GM23338 (cell line): ENCODE data around the gene GFRA4. TPM values are rescaled to one million over a fixed set of nuclear protein-coding genes. Genes with fewer than 3 reads are reported as not detected.

Experiments used
- ATAC-seq: fragments of 200-7000 bp; cut with Tn5 transposase; 3 replicates; pipeline ENCODE4 v1.9.1; 2020
- DNase-seq: peaks from one replicate; pipeline ENCODE4 v3.0.0-alpha.2; 2015; ENCODE audit warnings: low spot score
- H2AFZ ChIP-seq: fragments of 200-600 bp; sonication (generic); 2 replicates; pipeline ENCODE4 v1.8.0; 2016; ENCODE audit warnings: antibody characterized with exemption, mild to moderate bottlenecking, moderate library complexity
- H3F3A ChIP-seq: fragments of 200-600 bp; sonication (generic); replicated peaks from 2 replicates; pipeline ENCODE4 v1.8.0; 2017; ENCODE audit warnings: antibody characterized with exemption, mixed run types, low read depth
- H3K27ac ChIP-seq: fragments of 200-600 bp; sonication (generic); 2 replicates; pipeline ENCODE4 v1.6.1; 2016; ENCODE audit warnings: low read depth
- H3K27me3 ChIP-seq: fragments of 200-600 bp; sonication (generic); 2 replicates; pipeline ENCODE4 v1.8.0; 2016; ENCODE audit warnings: mild to moderate bottlenecking, mixed run types, moderate library complexity; ENCODE audit not compliant: insufficient read depth
- H3K36me3 ChIP-seq: fragments of 200-600 bp; sonication (generic); 2 replicates; pipeline ENCODE4 v1.8.0; 2016; ENCODE audit warnings: mild to moderate bottlenecking; ENCODE audit not compliant: insufficient read depth
- H3K4me1 ChIP-seq: fragments of 200-600 bp; sonication (generic); 2 replicates; pipeline ENCODE4 v1.8.0; 2016; ENCODE audit warnings: mild to moderate bottlenecking, moderate library complexity; ENCODE audit not compliant: insufficient read depth
- H3K4me2 ChIP-seq: fragments of 200-600 bp; sonication (generic); 2 replicates; pipeline ENCODE4 v1.7.1; 2017; ENCODE audit warnings: mixed run types
- H3K4me3 ChIP-seq: fragments of 200-600 bp; sonication (generic); 2 replicates; pipeline ENCODE4 v1.6.1; 2016; ENCODE audit warnings: mixed run types
- H3K79me2 ChIP-seq: fragments of 200-600 bp; sonication (generic); replicated peaks from 2 replicates; pipeline ENCODE4 v1.8.0; 2017; ENCODE audit warnings: mild to moderate bottlenecking; ENCODE audit not compliant: insufficient read depth
- H3K9me2 ChIP-seq: fragments of 200-600 bp; sonication (generic); 2 replicates; pipeline ENCODE4 v1.8.0; 2017; ENCODE audit not compliant: insufficient read depth
- H4K20me1 ChIP-seq: fragments of 200-600 bp; sonication (generic); replicated peaks from 2 replicates; pipeline ENCODE4 v1.8.0; 2017; ENCODE audit warnings: mild to moderate bottlenecking; ENCODE audit not compliant: insufficient read depth
- H3K27ac Mint-ChIP-seq: 2 replicates; pipeline ENCODE4 v1.8.0; 2020; ENCODE audit warnings: inconsistent platforms, mild to moderate bottlenecking, moderate library complexity, mixed read lengths
- H3K27me3 Mint-ChIP-seq: 3 replicates; pipeline ENCODE4 v1.8.0; 2022; ENCODE audit warnings: low read depth, mild to moderate bottlenecking, moderate library complexity, mixed read lengths, inconsistent platforms; ENCODE audit not compliant: insufficient read depth, poor library complexity
- H3K36me3 Mint-ChIP-seq: 3 replicates; pipeline ENCODE4 v1.8.0; 2021; ENCODE audit warnings: low read depth, mild to moderate bottlenecking, inconsistent platforms, moderate library complexity, mixed read lengths
- H3K4me1 Mint-ChIP-seq: 3 replicates; pipeline ENCODE4 v1.8.0; 2020; ENCODE audit warnings: mild to moderate bottlenecking, inconsistent platforms, mixed read lengths
- H3K4me3 Mint-ChIP-seq: 3 replicates; pipeline ENCODE4 v1.8.0; 2021; ENCODE audit warnings: moderate library complexity, mild to moderate bottlenecking, inconsistent platforms, mixed read lengths
- H3K9me3 Mint-ChIP-seq: 3 replicates; pipeline ENCODE4 v1.8.0; 2020; ENCODE audit warnings: moderate library complexity, mild to moderate bottlenecking, inconsistent platforms, mixed read lengths
- CREB1 ChIP-seq: fragments of 250-450 bp; sonication (Bioruptor Pico); IDR thresholded peaks from 2 replicates; pipeline ENCODE4 v1.5.0; 2020; ENCODE audit warnings: low read depth, mild to moderate bottlenecking, moderate library complexity
- EZH2 ChIP-seq: fragments of 200-600 bp; sonication (generic); IDR thresholded peaks from one replicate; pipeline ENCODE4 v1.8.0; 2017; ENCODE audit warnings: antibody characterized with exemption, mild to moderate bottlenecking, low read depth; ENCODE audit not compliant: unreplicated experiment
- EZH2phosphoT487 ChIP-seq: fragments of 200-600 bp; sonication (generic); IDR thresholded peaks from one replicate; pipeline ENCODE4 v1.8.1; 2018; ENCODE audit warnings: antibody characterized with exemption; ENCODE audit not compliant: unreplicated experiment
- JUNB ChIP-seq: IDR thresholded peaks from one replicate; pipeline ENCODE4 v1.6.1; 2016; ENCODE audit warnings: antibody characterized with exemption; ENCODE audit not compliant: unreplicated experiment
- NANOG ChIP-seq: IDR thresholded peaks from 2 replicates; pipeline ENCODE4 v1.6.1; 2016; ENCODE audit warnings: antibody characterized with exemption, borderline replicate concordance
- POLR2AphosphoS5 ChIP-seq: IDR thresholded peaks from 2 replicates; pipeline ENCODE4 v1.6.1; 2016; ENCODE audit warnings: antibody characterized with exemption, low read depth
- STAT1 ChIP-seq: IDR thresholded peaks from one replicate; pipeline ENCODE4 v1.6.1; 2016; ENCODE audit warnings: antibody characterized with exemption; ENCODE audit not compliant: unreplicated experiment
- ZNF114 ChIP-seq: fragments of 250-450 bp; sonication (Bioruptor Pico); IDR thresholded peaks from 2 replicates; pipeline ENCODE4 v1.5.0; 2020; ENCODE audit warnings: mild to moderate bottlenecking, moderate library complexity
- ZNF331 ChIP-seq: fragments of 250-450 bp; sonication (Bioruptor Pico); IDR thresholded peaks from 2 replicates; pipeline ENCODE4 v1.5.0; 2020; ENCODE audit warnings: low read depth, mild to moderate bottlenecking, moderate library complexity
- polyA plus RNA-seq: library from polyadenylated mRNA; unstranded; fragments of >200 nt; fragmentation: Nextera tagmentation; extraction: Ambion mirVana; gene quantifications from 2 replicates; pipeline ENCODE4 v1.2.1, GENCODE V29; 2016
- total RNA-seq: library from RNA; depleted of rRNA; stranded (reverse); fragments of >200 nt; shearing (Covaris generic); gene quantifications from 2 replicates; pipeline ENCODE4 v1.2.3, GENCODE V29; 2014
- TF ChIP-seq, protein P1 (sequence below): fragments of 250-450 bp; sonication (Bioruptor Pico); IDR thresholded peaks from 2 replicates; pipeline ENCODE4 v1.5.0; 2020; ENCODE audit warnings: mild to moderate bottlenecking, moderate library complexity
- TF ChIP-seq, protein P2 (sequence below): IDR thresholded peaks from one replicate; pipeline ENCODE4 v1.6.1; 2018; ENCODE audit warnings: antibody characterized with exemption; ENCODE audit not compliant: unreplicated experiment
- TF ChIP-seq, protein P3 (sequence below): IDR thresholded peaks from 2 replicates; pipeline ENCODE4 v1.6.1; 2016; ENCODE audit warnings: antibody characterized with exemption
- TF ChIP-seq, protein P4 (sequence below), 2 experiments: fragments of 200-600 bp in 1 of 2; sonication (generic) in 1 of 2; conservative IDR thresholded peaks; 2 replicates each; pipeline versions ENCODE4 v1.5.1 to v1.6.1; 2016 to 2017; ENCODE audit warnings: antibody characterized with exemption in 2 of 2, low read depth in 2 of 2, mild to moderate bottlenecking in 2 of 2, moderate library complexity in 1 of 2

The GFRA4 gene
- total and polyA plus RNA-seq, 2 experiments from 2014 or later: not detected

DNA sequence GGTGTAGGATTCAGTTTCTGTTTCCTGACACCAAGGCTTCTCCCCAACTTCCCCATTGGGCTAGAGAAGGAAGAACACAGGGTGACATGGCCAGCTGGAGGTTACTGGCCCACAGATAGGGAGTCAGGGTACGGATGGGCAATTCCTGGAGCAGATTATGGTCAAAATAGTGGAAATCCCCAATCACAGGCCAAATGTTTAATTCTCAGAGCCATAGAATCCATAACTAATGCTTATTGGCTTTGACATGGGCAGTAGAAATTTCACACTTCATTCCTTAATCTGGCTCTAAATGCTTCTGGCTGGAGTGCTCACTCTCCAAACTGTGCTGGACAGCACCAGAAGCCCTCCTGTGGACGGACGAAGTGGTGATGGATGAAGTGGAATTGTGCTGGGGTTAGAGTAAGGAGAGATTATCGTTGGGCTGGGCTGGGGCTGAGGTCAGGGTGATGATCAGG is 48.3 kb upstream of the GFRA4 start:
- Histone ChIP-seq H3F3A (no peaks in the 10 kb centered on the region), H3K9me2 (no peaks in the 10 kb centered on the region), H3K4me2 (no peak overlapping the region), H4K20me1 (no peaks in the 10 kb centered on the region), H3K4me3 (no peak overlapping the region), H3K4me1 (no peaks in the 10 kb centered on the region), H3K79me2 (no peaks in the 10 kb centered on the region), H3K27ac (no peak overlapping the region), H2AFZ (no peak overlapping the region), H3K27me3 (no peaks in the 10 kb centered on the region), H3K36me3 (no peaks in the 10 kb centered on the region)
- DNase-seq: no peak
- Mint-ChIP-seq H3K36me3 (no peaks in the 10 kb centered on the region), H3K27me3 (peaks cover 3% of the 10 kb centered on the region), H3K4me3 (no peak overlapping the region), H3K9me3 (no peaks in the 10 kb centered on the region), H3K4me1 (no peaks in the 10 kb centered on the region), H3K27ac (no peak overlapping the region)
- TF ChIP-seq ZNF331 (no peak), NANOG (no peak), JUNB (no peak), CREB1 (CRISPR knock-in tag) (no peak), POLR2AphosphoS5 (no peak), EZH2 (no peak), STAT1 (no peak), EZH2phosphoT487 (no peak), ZNF114 (CRISPR knock-in tag) (no peak)
- TF ChIP-seq, protein P1, sequence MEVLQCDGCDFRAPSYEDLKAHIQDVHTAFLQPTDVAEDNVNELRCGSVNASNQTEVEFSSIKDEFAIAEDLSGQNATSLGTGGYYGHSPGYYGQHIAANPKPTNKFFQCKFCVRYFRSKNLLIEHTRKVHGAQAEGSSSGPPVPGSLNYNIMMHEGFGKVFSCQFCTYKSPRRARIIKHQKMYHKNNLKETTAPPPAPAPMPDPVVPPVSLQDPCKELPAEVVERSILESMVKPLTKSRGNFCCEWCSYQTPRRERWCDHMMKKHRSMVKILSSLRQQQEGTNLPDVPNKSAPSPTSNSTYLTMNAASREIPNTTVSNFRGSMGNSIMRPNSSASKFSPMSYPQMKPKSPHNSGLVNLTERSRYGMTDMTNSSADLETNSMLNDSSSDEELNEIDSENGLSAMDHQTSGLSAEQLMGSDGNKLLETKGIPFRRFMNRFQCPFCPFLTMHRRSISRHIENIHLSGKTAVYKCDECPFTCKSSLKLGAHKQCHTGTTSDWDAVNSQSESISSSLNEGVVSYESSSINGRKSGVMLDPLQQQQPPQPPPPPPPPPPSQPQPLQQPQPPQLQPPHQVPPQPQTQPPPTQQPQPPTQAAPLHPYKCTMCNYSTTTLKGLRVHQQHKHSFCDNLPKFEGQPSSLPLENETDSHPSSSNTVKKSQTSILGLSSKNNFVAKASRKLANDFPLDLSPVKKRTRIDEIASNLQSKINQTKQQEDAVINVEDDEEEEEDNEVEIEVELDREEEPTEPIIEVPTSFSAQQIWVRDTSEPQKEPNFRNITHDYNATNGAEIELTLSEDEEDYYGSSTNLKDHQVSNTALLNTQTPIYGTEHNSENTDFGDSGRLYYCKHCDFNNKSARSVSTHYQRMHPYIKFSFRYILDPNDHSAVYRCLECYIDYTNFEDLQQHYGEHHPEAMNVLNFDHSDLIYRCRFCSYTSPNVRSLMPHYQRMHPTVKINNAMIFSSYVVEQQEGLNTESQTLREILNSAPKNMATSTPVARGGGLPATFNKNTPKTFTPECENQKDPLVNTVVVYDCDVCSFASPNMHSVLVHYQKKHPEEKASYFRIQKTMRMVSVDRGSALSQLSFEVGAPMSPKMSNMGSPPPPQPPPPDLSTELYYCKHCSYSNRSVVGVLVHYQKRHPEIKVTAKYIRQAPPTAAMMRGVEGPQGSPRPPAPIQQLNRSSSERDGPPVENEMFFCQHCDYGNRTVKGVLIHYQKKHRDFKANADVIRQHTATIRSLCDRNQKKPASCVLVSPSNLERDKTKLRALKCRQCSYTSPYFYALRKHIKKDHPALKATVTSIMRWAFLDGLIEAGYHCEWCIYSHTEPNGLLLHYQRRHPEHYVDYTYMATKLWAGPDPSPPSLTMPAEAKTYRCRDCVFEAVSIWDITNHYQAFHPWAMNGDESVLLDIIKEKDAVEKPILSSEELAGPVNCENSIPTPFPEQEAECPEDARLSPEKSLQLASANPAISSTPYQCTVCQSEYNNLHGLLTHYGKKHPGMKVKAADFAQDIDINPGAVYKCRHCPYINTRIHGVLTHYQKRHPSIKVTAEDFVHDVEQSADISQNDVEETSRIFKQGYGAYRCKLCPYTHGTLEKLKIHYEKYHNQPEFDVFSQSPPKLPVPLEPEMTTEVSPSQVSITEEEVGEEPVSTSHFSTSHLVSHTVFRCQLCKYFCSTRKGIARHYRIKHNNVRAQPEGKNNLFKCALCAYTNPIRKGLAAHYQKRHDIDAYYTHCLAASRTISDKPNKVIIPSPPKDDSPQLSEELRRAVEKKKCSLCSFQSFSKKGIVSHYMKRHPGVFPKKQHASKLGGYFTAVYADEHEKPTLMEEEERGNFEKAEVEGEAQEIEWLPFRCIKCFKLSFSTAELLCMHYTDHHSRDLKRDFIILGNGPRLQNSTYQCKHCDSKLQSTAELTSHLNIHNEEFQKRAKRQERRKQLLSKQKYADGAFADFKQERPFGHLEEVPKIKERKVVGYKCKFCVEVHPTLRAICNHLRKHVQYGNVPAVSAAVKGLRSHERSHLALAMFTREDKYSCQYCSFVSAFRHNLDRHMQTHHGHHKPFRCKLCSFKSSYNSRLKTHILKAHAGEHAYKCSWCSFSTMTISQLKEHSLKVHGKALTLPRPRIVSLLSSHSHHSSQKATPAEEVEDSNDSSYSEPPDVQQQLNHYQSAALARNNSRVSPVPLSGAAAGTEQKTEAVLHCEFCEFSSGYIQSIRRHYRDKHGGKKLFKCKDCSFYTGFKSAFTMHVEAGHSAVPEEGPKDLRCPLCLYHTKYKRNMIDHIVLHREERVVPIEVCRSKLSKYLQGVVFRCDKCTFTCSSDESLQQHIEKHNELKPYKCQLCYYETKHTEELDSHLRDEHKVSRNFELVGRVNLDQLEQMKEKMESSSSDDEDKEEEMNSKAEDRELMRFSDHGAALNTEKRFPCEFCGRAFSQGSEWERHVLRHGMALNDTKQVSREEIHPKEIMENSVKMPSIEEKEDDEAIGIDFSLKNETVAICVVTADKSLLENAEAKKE (CRISPR knock-in tag): no peak
- TF ChIP-seq, protein P2, sequence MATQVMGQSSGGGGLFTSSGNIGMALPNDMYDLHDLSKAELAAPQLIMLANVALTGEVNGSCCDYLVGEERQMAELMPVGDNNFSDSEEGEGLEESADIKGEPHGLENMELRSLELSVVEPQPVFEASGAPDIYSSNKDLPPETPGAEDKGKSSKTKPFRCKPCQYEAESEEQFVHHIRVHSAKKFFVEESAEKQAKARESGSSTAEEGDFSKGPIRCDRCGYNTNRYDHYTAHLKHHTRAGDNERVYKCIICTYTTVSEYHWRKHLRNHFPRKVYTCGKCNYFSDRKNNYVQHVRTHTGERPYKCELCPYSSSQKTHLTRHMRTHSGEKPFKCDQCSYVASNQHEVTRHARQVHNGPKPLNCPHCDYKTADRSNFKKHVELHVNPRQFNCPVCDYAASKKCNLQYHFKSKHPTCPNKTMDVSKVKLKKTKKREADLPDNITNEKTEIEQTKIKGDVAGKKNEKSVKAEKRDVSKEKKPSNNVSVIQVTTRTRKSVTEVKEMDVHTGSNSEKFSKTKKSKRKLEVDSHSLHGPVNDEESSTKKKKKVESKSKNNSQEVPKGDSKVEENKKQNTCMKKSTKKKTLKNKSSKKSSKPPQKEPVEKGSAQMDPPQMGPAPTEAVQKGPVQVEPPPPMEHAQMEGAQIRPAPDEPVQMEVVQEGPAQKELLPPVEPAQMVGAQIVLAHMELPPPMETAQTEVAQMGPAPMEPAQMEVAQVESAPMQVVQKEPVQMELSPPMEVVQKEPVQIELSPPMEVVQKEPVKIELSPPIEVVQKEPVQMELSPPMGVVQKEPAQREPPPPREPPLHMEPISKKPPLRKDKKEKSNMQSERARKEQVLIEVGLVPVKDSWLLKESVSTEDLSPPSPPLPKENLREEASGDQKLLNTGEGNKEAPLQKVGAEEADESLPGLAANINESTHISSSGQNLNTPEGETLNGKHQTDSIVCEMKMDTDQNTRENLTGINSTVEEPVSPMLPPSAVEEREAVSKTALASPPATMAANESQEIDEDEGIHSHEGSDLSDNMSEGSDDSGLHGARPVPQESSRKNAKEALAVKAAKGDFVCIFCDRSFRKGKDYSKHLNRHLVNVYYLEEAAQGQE: no peak
- TF ChIP-seq, protein P3, sequence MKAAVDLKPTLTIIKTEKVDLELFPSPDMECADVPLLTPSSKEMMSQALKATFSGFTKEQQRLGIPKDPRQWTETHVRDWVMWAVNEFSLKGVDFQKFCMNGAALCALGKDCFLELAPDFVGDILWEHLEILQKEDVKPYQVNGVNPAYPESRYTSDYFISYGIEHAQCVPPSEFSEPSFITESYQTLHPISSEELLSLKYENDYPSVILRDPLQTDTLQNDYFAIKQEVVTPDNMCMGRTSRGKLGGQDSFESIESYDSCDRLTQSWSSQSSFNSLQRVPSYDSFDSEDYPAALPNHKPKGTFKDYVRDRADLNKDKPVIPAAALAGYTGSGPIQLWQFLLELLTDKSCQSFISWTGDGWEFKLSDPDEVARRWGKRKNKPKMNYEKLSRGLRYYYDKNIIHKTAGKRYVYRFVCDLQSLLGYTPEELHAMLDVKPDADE: no peak
- TF ChIP-seq, protein P4, sequence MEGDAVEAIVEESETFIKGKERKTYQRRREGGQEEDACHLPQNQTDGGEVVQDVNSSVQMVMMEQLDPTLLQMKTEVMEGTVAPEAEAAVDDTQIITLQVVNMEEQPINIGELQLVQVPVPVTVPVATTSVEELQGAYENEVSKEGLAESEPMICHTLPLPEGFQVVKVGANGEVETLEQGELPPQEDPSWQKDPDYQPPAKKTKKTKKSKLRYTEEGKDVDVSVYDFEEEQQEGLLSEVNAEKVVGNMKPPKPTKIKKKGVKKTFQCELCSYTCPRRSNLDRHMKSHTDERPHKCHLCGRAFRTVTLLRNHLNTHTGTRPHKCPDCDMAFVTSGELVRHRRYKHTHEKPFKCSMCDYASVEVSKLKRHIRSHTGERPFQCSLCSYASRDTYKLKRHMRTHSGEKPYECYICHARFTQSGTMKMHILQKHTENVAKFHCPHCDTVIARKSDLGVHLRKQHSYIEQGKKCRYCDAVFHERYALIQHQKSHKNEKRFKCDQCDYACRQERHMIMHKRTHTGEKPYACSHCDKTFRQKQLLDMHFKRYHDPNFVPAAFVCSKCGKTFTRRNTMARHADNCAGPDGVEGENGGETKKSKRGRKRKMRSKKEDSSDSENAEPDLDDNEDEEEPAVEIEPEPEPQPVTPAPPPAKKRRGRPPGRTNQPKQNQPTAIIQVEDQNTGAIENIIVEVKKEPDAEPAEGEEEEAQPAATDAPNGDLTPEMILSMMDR (conservative IDR thresholded peaks at IDR 0.05; ENCODE audit: low read depth in 2 of 2): no peak
- no peak for ATAC-seq
